Fibroblast of lung (primary cell): ENCODE results near the gene MAPK9. TPM values are rescaled to one million over a fixed set of nuclear protein-coding genes. Genes with fewer than 3 reads are reported as not detected.

Experiments used
- DNase-seq, 2 donors: peaks; one replicate each; pipeline versions ENCODE4 v3.0.0 to v3.0.0-alpha.2; 2010; ENCODE audit warnings: low read depth in 2 of 2
- H2AFZ ChIP-seq: 2 replicates; pipeline ENCODE4 v1.5.1; 2012; ENCODE audit warnings: low read length, control low read depth, inconsistent platforms
- H3K27ac ChIP-seq: 2 replicates; pipeline ENCODE4 v1.5.1; 2011; ENCODE audit warnings: low read length, control low read depth; ENCODE audit not compliant: insufficient read depth
- H3K27me3 ChIP-seq: 2 replicates; pipeline ENCODE4 v1.5.1; 2011; ENCODE audit warnings: mild to moderate bottlenecking, low read length; ENCODE audit not compliant: control insufficient read depth, insufficient read depth
- H3K36me3 ChIP-seq: 2 replicates; pipeline ENCODE4 v1.5.1; 2011; ENCODE audit warnings: low read length; ENCODE audit not compliant: control insufficient read depth, insufficient read depth
- H3K4me1 ChIP-seq: 2 replicates; pipeline ENCODE4 v1.5.1; 2011; ENCODE audit warnings: low read length; ENCODE audit not compliant: control insufficient read depth, insufficient read depth; ENCODE audit errors: extremely low read depth
- H3K4me2 ChIP-seq: 2 replicates; pipeline ENCODE4 v1.5.1; 2011; ENCODE audit warnings: low read length, control low read depth; ENCODE audit not compliant: insufficient read depth; ENCODE audit errors: extremely low read depth
- H3K4me3 ChIP-seq, 4 experiments: fragments of 200-600 bp in 1 of 4; sonication (generic) in 1 of 4; replicated peaks in 1 of 4; 2 replicates each; pipeline ENCODE4 v1.5.1; 2011 to 2016; ENCODE audit warnings: low read length in 4 of 4, low read depth in 3 of 4, mild to moderate bottlenecking in 3 of 4, control low read depth in 2 of 4, inconsistent platforms in 1 of 4, mixed read lengths in 1 of 4; ENCODE audit not compliant: insufficient read depth in 1 of 4; ENCODE audit errors: control extremely low read depth in 1 of 4
- H3K79me2 ChIP-seq: 2 replicates; pipeline ENCODE4 v1.5.1; 2012; ENCODE audit warnings: mild to moderate bottlenecking, low read length, inconsistent platforms; ENCODE audit not compliant: control insufficient read depth, insufficient read depth
- H3K9ac ChIP-seq: 2 replicates; pipeline ENCODE4 v1.5.1; 2011; ENCODE audit warnings: mild to moderate bottlenecking, low read length, control low read depth; ENCODE audit not compliant: insufficient read depth
- H3K9me3 ChIP-seq: 2 replicates; pipeline ENCODE4 v1.5.1; 2012; ENCODE audit warnings: low read depth, low read length; ENCODE audit not compliant: control insufficient read depth, insufficient read depth
- H4K20me1 ChIP-seq: 2 replicates; pipeline ENCODE4 v1.5.1; 2011; ENCODE audit warnings: low read length; ENCODE audit not compliant: control insufficient read depth, insufficient read depth; ENCODE audit errors: extremely low read depth
- CTCF ChIP-seq, 2 donors: IDR thresholded peaks in 1 of 2; conservative IDR thresholded peaks in 1 of 2; 1 replicate in 1 of 2; 2 replicates in 1 of 2; pipeline ENCODE4 v1.5.1; 2011 to 2012; ENCODE audit warnings: low read length in 2 of 2, control low read depth in 1 of 2, inconsistent platforms in 1 of 2, low read depth in 1 of 2, mild to moderate bottlenecking in 1 of 2
- EZH2 ChIP-seq: IDR thresholded peaks from 2 replicates; pipeline ENCODE4 v1.5.1; 2012; ENCODE audit warnings: low read length, control low read depth, mild to moderate bottlenecking; ENCODE audit errors: missing control alignments
- polyA plus RNA-seq, 2 donors: library from polyadenylated mRNA; depleted of rRNA in 1 of 2; stranded (reverse) in 1 of 2; unstranded in 1 of 2; fragments of >200 nt; gene quantifications; 2 replicates each; pipeline ENCODE4 v1.2.1, GENCODE V29; 2011 to 2012; ENCODE audit warnings: missing spikeins in 1 of 2
- total RNA-seq: library from RNA; depleted of rRNA; stranded (reverse); fragments of >200 nt; gene quantifications from 2 replicates; pipeline ENCODE4 v1.2.1, GENCODE V29; 2014

Gene MAPK9
- total and polyA plus RNA-seq, 2 donors (not counting 1 experiment from before 2014, with no cell fraction given) = 27.6 to 36.8 TPM

- H3K9ac ChIP-seq = no peak overlapping the region
- no peaks in the 10 kb centered on the region for H4K20me1 ChIP-seq
- peaks cover 3% of the 10 kb centered on the region for H3K9me3 ChIP-seq
- H3K27ac ChIP-seq = no peak overlapping the region
- H2AFZ ChIP-seq = no peak overlapping the region
- TF ChIP-seq CTCF (conservative IDR thresholded peaks at IDR 0.05 in 1 of 2, IDR thresholded peaks at IDR 0.05 in 1 of 2; ENCODE audit: low read depth in 1 of 2, low read length in 2 of 2) (no peak), EZH2 (no peak)
- no peak overlapping the region for H3K4me3 ChIP-seq
- no peaks in the 10 kb centered on the region for H3K36me3 ChIP-seq
- H3K79me2 ChIP-seq = no peaks in the 10 kb centered on the region
- H3K4me2 ChIP-seq = no peak overlapping the region
- no peak for DNase-seq
- H3K4me1 ChIP-seq = no peaks in the 10 kb centered on the region
- H3K27me3 ChIP-seq = no peaks in the 10 kb centered on the region
These were observed 75.2 kb downstream of the MAPK9 start for GRCh38 chr5:180216646-180217171.

GRCh38 chr5:180215783-180216630 is 75.9 kb downstream of the MAPK9 start:
- no peak for TF ChIP-seq EZH2
- TF ChIP-seq CTCF (conservative IDR thresholded peaks at IDR 0.05 in 1 of 2, IDR thresholded peaks at IDR 0.05 in 1 of 2; ENCODE audit: low read depth in 1 of 2, low read length in 2 of 2) = no peak
- H3K9ac ChIP-seq = no peak overlapping the region
- no peak overlapping the region for H3K4me3 ChIP-seq
- no peaks in the 10 kb centered on the region for H3K36me3 ChIP-seq
- no peaks in the 10 kb centered on the region for H3K27me3 ChIP-seq
- DNase-seq = no peak
- H2AFZ ChIP-seq = no peak overlapping the region
- H3K4me1 ChIP-seq = no peaks in the 10 kb centered on the region
- no peak overlapping the region for H3K4me2 ChIP-seq
- no peaks in the 10 kb centered on the region for H4K20me1 ChIP-seq
- peaks cover 3% of the 10 kb centered on the region for H3K9me3 ChIP-seq
- H3K79me2 ChIP-seq = no peaks in the 10 kb centered on the region
- H3K27ac ChIP-seq = no peak overlapping the region

GRCh38 chr5:180214870-180215770 is 76.8 kb downstream of the MAPK9 start:
- Histone ChIP-seq H2AFZ (no peak overlapping the region), H3K27me3 (no peaks in the 10 kb centered on the region), H3K79me2 (no peaks in the 10 kb centered on the region), H3K36me3 (no peaks in the 10 kb centered on the region), H3K4me2 (no peak overlapping the region), H3K27ac (no peak overlapping the region), H3K9me3 (peaks cover 3% of the 10 kb centered on the region), H3K4me3 (no peak overlapping the region), H3K9ac (no peak overlapping the region), H4K20me1 (no peaks in the 10 kb centered on the region), H3K4me1 (no peaks in the 10 kb centered on the region)
- DNase-seq = no peak
- no peak for TF ChIP-seq EZH2
- no peak for TF ChIP-seq CTCF (conservative IDR thresholded peaks at IDR 0.05 in 1 of 2, IDR thresholded peaks at IDR 0.05 in 1 of 2; ENCODE audit: low read depth in 1 of 2, low read length in 2 of 2)
